Chondrocyte (in vitro differentiated cells): ENCODE results near the gene IPO4. TPM values are rescaled to one million over a fixed set of nuclear protein-coding genes. Genes with fewer than 3 reads are reported as not detected.

ENCODE experiments used
- DNase-seq: peaks from one replicate; pipeline ENCODE4 v3.0.0; 2021; ENCODE audit warnings: mixed read lengths, low spot score
- H3K27ac Mint-ChIP-seq: one replicate; pipeline ENCODE4 v1.8.0; 2021; ENCODE audit warnings: mild to moderate bottlenecking, moderate library complexity, mixed read lengths; ENCODE audit not compliant: unreplicated experiment
- H3K27me3 Mint-ChIP-seq: 2 replicates; pipeline ENCODE4 v1.8.0; 2021; ENCODE audit warnings: low read depth, mixed read lengths
- H3K36me3 Mint-ChIP-seq: 2 replicates; pipeline ENCODE4 v1.8.0; 2021; ENCODE audit warnings: low read depth, mixed read lengths
- H3K4me1 Mint-ChIP-seq: 2 replicates; pipeline ENCODE4 v1.8.0; 2021; ENCODE audit warnings: low read depth, mild to moderate bottlenecking, mixed read lengths
- H3K4me3 Mint-ChIP-seq: one replicate; pipeline ENCODE4 v1.8.0; 2021; ENCODE audit warnings: mild to moderate bottlenecking, moderate library complexity, mixed read lengths; ENCODE audit not compliant: unreplicated experiment
- H3K9me3 Mint-ChIP-seq: 2 replicates; pipeline ENCODE4 v1.8.0; 2021; ENCODE audit warnings: low read depth, mixed read lengths
- total RNA-seq: library from RNA; stranded (reverse); gene quantifications from 3 replicates; pipeline ENCODE4 v1.2.1, GENCODE V29; 2021
- TF ChIP-seq, protein P1 (sequence below): fragments of 200-600 bp; sonication (generic); IDR thresholded peaks from 2 replicates; pipeline ENCODE4 v1.5.0; 2021; ENCODE audit warnings: antibody characterized with exemption, mild to moderate bottlenecking, moderate library complexity

The IPO4 gene
- total RNA-seq, 1 donor from 2014 or later: 26.7 TPM

DNA sequence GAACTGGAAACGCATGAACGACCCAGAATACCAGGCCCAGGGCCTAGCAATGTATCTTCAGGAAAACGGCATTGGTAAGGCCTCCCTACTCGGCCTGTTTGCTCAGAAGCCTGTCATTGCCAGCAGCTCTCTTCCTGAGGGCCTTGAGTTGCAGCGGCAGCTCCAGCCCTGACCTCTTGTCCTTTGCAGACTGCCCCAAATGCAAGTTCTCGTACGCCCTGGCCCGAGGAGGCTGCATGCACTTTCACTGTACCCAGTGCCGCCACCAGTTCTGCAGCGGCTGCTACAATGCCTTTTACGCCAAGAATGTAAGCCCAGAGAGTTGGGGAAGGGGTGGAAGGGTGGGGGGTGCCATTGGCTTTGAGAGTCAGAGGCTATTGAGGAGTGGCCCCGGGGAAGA lies 31.3 kb downstream of the IPO4 start:
- no peak overlapping the region for H3K27ac Mint-ChIP-seq
- H3K4me3 Mint-ChIP-seq: no peak overlapping the region
- peak; percentile 49 for DNase-seq
- no peaks in the 10 kb centered on the region for H3K27me3 Mint-ChIP-seq
- no peaks in the 10 kb centered on the region for H3K9me3 Mint-ChIP-seq
- H3K4me1 Mint-ChIP-seq: peaks cover 16% of the 10 kb centered on the region
- TF ChIP-seq, protein P1, sequence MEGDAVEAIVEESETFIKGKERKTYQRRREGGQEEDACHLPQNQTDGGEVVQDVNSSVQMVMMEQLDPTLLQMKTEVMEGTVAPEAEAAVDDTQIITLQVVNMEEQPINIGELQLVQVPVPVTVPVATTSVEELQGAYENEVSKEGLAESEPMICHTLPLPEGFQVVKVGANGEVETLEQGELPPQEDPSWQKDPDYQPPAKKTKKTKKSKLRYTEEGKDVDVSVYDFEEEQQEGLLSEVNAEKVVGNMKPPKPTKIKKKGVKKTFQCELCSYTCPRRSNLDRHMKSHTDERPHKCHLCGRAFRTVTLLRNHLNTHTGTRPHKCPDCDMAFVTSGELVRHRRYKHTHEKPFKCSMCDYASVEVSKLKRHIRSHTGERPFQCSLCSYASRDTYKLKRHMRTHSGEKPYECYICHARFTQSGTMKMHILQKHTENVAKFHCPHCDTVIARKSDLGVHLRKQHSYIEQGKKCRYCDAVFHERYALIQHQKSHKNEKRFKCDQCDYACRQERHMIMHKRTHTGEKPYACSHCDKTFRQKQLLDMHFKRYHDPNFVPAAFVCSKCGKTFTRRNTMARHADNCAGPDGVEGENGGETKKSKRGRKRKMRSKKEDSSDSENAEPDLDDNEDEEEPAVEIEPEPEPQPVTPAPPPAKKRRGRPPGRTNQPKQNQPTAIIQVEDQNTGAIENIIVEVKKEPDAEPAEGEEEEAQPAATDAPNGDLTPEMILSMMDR: no peak
- H3K36me3 Mint-ChIP-seq: peaks cover 19% of the 10 kb centered on the region

DNA sequence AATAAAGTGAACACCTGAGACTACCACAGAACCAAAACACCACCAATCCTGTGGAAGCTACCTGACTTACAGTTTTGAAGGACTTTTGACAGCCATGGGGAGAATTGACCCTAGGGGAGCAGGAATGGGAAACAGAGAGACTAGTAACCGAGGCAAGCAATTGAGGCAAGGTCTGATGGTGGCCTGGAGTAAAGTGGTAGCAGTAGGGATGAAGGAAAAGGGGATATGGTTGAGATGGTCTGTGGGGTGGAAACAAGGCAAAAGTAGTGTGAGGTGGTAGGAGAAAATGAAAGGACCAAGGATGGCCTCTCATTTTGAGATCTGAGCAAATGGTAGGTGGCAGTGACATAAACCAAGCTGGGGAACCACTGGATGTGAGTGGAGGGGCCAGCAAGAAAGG lies 31.8 kb downstream of the IPO4 start:
- DNase-seq: no peak
- H3K9me3 Mint-ChIP-seq: no peaks in the 10 kb centered on the region
- H3K4me1 Mint-ChIP-seq: peaks cover 11% of the 10 kb centered on the region
- TF ChIP-seq, protein P1: no peak
- H3K27me3 Mint-ChIP-seq: no peaks in the 10 kb centered on the region
- no peak overlapping the region for H3K4me3 Mint-ChIP-seq
- H3K27ac Mint-ChIP-seq: no peak overlapping the region
- peaks cover 20% of the 10 kb centered on the region for H3K36me3 Mint-ChIP-seq

DNA sequence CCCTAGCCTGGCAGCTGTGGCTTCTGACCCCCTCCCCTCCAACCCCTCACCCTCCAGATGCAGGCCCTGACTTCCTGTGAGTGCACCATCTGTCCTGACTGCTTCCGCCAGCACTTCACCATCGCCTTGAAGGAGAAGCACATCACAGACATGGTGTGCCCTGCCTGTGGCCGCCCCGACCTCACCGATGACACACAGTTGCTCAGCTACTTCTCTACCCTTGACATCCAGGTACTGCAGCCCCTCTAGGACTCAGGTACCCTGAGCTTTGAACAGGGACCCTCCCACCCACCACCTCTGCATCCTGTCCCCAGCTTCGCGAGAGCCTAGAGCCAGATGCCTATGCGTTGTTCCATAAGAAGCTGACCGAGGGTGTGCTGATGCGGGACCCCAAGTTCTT lies 33.5 kb downstream of the IPO4 start:
- H3K4me3 Mint-ChIP-seq: no peak overlapping the region
- H3K27me3 Mint-ChIP-seq: no peaks in the 10 kb centered on the region
- H3K27ac Mint-ChIP-seq: no peak overlapping the region
- peaks cover 23% of the 10 kb centered on the region for H3K36me3 Mint-ChIP-seq
- DNase-seq: peak; percentile 57
- H3K9me3 Mint-ChIP-seq: no peaks in the 10 kb centered on the region
- TF ChIP-seq, protein P1: no peak
- no peaks in the 10 kb centered on the region for H3K4me1 Mint-ChIP-seq

DNA sequence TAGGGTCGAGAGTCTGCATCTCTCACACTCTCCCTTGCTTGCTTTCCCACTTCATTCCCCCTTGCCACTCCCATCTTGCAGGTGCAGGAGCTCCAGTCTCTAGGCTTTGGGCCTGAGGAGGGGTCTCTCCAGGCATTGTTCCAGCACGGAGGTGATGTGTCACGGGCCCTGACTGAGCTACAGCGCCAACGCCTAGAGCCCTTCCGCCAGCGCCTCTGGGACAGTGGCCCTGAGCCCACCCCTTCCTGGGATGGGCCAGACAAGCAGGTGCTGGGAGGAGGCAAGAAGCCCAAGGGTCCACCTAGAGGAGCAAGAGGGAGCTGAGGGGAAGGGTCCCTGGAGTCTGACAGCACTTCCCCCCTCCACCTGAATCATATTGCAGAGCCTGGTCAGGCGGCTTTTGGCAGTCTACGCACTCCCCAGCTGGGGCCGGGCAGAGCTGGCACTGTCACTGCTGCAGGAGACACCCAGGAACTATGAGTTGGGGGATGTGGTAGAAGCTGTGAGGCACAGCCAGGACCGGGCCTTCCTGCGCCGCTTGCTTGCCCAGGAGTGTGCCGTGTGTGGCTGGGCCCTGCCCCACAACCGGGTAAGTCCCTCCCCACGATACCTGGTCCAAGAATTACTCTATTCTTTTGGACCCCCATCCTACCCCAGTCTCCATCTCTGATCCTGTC lies 37.1 kb downstream of the IPO4 start:
- DNase-seq: peak; percentile 82
- Mint-ChIP-seq H3K36me3 (peaks cover 20% of the 10 kb centered on the region), H3K27ac (no peak overlapping the region), H3K4me1 (peaks cover 17% of the 10 kb centered on the region), H3K9me3 (no peaks in the 10 kb centered on the region), H3K4me3 (no peak overlapping the region), H3K27me3 (no peaks in the 10 kb centered on the region)
- TF ChIP-seq, protein P1: no peak

DNA sequence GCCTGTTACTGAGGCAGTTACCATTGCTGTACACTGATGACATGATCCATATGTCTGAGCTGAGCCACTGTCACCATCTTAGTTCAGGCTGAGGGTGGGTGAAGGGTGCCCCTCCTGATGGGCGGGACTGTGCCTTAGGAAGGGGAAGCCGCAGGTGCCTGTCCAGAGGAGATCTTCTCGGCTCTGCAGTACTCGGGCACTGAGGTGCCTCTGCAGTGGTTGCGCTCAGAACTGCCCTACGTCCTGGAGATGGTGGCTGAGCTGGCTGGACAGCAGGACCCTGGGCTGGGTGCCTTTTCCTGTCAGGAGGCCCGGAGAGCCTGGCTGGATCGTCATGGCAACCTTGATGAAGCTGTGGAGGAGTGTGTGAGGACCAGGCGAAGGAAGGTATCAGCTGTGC lies 37.6 kb downstream of the IPO4 start:
- TF ChIP-seq, protein P1: no peak
- Mint-ChIP-seq H3K27me3 (no peaks in the 10 kb centered on the region), H3K4me3 (no peak overlapping the region), H3K27ac (no peak overlapping the region), H3K4me1 (peaks cover 21% of the 10 kb centered on the region), H3K9me3 (no peaks in the 10 kb centered on the region), H3K36me3 (peaks cover 19% of the 10 kb centered on the region)
- DNase-seq: peak; percentile 79
